Fibroblast of skin of back (primary cell): ENCODE results near the gene SHROOM2.
"Not testable (repeated sequence)": the region's sequence is repeated elsewhere in the genome, so short reads cannot be mapped to it uniquely, and the experiment has no call there.

Experiments used
- DNase-seq: peaks from one replicate; pipeline ENCODE4 v3.0.0-alpha.2; 2013

The SHROOM2 gene

DNA sequence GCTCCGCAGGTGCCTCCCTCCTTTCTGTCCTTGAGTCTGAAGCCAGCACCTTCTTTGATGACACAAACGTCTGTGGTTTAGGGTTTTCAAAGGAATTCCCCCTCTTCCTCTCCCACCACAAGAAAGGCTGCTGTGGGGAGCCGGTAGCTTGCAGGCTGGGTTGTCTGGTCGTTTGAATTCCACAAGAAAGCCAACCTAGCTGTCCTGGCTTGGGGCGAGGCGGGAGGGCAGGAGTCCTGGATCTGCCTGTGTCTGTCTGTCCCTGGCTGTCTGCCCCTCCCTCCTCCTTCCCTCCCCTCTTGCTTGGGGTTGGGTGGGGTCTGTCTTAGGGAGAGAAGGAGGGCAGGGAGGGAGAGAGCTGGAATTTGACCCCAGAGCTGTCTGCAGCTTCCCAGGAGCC is 56.3 kb downstream of the SHROOM2 start:
- DNase-seq = no peak

DNA sequence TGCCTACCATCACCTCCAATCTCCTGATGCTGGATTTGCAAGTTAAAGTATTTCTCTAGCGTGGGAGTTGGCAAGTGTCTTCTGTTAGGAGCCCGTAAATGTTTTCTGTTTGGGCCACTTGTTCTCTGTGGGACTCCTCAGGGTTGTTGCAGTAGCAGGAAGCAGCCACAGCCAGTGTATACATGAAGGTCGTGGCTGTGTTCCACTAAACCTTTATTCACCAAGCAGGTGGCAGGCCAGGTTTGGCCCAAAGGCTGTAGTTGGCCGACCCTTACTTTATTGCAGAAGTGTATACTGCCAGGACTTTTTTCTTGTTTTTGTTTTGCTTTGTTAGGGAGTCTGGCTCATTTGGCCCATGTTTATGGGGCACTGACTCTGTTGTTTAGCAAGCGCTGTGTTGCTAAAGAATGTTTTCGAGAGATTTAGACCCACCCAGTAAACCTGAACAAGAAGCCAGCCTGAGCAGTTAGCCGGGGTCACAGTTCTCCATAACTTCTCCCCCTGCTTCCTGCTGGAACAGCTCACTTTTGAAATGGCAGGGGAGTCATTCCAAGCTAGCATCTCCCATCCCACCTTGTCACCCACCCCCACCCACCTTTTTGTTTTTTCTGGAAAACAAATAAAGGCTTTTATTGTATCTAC is 58.8 kb downstream of the SHROOM2 start:
- no peak for DNase-seq

DNA sequence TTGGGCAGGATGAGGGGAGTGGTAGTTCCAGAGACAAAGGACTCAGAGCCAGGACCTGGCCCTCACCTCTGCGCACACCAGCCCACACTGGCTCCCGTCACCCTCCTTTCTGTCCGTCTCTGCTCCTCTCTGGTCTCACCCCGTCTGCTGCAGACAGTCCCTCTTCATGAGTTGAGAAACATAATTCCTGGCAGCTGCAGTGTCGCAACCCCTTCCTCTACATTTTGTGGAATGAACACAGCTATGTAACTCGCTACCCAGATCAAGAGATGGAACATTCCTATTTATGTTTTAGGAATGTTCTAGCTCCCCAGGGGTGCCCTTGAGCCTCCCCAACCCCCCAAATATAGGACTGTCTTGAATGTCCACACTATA is 59.3 kb downstream of the SHROOM2 start:
- peak; percentile 52 for DNase-seq

DNA sequence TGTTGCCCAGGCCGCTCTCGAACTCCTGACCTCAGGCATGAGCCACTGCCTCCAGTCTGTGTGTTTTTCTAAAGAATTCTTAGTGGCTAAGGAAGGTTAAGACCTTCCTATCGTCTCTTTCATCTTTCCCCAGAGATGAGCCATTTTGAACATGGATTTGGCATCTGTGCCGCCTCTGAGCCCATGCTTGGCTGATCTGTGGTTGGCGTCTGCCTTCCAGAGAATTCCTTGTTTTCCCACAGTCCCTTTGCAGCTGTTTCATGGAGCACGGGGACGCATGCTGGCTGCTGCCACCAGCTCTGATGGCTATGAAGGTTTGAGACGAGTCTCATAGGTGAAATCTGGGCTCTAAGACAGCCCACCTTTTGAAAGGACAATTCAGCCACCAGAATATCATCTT is 60.4 kb downstream of the SHROOM2 start:
- no peak for DNase-seq

DNA sequence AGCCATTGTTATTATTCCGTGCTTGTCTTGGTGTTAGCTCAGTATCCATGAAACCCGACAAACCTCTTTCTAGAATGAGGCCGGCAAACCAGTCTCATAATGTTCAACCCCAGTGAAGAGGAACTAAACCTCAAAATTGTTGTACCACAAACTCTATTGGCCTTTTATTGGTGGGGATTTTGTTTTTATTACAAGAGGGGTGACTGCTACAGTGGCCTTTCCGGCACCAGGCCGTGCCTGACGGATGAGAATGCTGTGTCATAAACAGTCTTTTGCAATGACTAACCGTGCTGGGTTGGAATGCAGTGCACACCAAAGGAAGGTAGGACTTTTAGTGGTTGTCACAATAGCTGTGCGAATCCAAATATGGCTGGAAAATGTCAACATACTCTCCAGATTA is 60.8 kb downstream of the SHROOM2 start:
- peak; percentile 73 for DNase-seq

DNA sequence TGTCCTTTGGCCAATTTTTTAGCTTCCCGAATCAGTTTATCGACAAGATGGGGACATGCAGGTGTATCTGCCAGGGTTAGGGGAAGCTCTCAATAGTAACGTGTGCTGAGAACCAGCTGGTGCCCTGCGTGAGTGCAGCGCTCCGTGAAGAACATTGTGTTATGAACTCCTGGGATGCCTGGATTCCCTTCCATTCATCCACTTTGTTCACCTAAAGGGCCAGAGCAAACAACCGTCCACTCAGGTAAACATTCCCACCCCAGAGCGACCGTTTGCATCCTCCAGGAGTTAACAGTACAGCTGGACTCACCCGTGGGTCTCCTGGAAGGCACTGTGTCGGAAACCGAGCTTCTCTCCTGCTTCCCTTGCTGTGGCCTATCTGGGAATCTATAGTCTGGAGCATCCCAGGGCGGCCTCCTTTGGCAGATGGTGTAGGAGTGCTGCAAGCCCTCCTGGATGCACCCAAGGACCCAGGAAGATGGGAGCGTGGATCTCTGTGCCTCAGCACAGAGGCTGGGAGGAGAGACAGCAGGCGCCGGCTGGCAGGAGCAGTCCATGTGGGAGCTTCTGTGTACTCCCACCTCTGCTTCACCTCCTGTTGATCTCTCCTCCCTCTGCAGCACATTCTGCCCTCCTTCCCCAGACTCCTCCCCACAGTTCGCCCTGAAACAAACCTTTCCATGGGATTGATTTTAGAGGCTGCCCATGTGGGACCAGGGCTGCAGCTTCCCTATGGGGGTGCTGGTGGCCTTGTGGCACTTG is 62.7 kb downstream of the SHROOM2 start:
- DNase-seq = no peak

DNA sequence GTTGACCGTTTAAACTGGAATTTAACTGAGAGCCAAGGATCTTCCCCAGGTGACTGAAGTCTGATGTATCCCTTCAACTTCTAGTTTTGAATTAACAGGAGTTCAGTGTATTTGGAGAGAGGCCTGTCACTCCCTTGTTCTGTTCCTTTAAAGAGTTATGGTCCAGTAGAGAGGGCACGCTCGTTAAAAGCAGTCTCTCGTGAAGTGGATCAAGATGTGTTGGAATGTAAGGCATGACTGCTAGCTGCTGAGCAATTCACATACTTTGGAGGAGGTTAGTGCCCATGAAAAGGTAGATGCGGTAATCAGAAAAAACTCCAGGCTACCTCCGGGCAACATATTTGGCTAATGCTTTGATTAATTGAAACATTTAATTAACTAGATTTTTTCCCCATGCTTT is 65.7 kb downstream of the SHROOM2 start:
- DNase-seq = no peak

DNA sequence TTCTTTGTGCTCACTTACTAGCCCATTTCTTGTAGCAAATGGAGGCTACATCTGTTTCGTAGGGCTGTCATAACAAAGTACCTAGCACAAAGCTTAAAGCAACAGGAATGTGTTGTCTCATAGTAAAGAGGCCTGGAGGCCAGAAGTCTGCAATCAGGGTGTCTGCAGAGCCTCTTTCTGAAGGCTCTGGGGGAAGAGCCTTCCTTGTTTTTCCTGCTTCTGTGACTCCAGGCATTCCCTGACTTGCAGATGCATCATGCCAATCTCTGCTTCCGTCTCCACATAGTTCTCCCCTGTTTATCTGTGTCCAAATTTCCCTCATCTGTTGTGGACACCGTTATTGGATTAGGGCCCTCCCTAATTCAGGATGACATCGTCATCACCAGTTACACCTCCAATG is 67.1 kb downstream of the SHROOM2 start:
- DNase-seq = no peak

DNA sequence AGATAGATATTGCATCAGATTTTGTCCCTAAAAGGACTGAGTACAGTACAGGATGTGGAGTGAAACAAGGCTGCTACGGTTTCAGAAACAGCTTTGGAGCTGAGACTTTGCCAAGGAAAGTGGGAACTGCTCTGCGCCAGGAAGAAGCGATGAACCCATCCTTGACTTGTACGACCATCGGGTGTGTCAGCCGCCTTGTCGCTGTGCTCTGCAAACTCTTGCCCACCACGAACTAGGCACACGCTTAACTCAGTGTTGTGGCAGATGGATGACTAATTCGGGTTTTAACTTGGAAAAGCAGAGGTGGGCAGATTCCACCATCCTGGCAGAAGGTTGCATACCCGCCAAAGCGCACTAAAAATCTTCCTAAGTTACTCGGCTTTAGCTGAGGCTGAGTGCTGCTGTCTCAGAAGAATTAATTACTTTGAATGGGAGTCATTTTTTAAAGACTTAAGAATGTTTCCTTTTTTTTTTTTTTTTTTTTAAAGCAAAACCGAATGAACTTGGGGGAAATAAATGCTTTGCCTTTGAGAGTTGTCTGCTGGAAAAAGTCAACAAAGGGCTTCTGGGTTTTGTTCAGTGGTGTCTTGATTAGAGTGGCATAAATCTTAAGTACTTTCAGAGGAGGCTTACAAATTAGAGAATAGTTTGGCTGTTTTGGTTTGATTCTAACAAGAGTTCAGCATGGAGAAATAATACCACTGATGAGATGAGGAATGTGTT is 69.5 kb downstream of the SHROOM2 start:
- no peak for DNase-seq

DNA sequence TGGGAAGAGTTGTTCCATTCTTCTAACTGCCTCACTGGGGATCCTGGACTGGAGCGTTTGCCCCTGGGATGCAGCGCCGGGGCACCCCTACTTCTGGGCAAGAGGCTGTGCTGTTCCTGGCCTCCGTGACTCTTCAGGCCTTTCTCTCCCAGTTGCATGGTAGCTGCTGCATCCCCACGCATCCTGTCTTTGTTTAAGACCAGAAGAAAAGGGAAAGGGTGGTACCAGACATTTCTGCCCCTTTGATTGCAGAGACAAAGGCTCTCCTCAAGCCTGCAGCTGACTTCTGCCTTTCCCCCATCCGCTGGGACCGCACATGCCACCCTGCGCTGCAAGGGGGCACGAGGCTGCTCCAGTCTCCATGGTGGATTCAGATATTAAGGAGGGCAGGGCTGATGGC is 70.4 kb downstream of the SHROOM2 start:
- DNase-seq = no peak

DNA sequence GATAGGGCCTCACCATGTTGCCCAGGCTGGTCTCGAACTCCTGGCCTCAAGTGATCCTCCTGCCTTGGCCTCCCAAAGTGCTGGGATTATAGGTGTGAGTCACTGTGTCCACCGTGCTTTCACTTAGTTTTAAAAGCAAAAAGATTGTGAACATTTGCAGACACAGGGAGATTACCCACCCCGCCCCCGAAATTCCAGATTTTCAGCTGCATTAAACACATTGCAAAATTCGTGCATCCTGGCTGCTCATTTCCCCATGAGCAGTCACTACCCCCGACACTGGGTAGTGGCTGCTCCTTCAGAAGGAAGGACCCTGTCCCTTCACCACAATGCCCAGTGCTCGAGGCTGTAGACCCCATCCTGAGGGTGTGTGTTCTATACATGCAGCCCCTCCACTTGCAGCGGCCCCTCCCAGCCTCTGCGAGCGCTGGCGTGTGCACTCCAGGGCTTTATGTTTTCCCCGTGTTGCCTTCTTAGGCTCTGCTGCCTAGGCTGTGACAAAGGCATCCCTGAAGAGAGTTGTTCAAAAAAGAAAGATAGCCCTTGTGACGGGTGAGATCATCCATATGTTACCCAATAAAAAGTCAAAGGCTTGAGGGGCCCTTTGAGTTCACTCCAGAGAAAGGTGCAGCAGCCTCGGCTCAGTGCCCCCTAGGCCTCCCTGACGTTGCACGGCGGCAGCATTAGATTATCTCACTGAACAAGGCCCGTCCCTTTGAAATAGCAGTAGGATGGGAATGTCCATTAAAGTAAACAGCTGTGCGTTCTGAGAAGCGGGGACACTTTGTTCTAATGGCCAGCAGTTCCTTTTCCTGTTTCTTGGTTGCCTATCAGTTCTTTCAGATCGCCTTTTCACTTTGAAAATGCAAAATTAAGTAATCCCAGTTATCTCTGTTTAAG is 71.6 kb downstream of the SHROOM2 start:
- DNase-seq = no peak

DNA sequence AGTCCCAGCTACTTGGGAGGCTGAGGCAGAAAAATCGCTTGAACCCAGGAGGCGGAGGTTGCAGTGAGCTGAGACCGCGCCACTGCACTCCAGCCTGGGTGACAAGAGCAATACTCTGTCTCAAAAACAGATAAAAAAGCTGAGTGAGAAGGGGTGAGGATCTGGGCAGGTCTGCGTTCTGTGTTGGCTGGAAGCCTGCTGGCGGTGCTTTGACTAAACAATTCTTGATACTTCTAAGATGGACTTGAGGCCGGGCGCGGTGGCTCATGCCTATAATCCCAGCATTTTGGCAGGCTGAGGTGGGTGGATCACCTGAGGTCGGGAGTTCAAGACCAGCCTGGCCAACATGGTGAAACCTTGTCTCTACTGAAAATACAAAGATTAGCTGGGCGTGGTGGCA is 72.5 kb downstream of the SHROOM2 start:
- DNase-seq = not testable (repeated sequence)

DNA sequence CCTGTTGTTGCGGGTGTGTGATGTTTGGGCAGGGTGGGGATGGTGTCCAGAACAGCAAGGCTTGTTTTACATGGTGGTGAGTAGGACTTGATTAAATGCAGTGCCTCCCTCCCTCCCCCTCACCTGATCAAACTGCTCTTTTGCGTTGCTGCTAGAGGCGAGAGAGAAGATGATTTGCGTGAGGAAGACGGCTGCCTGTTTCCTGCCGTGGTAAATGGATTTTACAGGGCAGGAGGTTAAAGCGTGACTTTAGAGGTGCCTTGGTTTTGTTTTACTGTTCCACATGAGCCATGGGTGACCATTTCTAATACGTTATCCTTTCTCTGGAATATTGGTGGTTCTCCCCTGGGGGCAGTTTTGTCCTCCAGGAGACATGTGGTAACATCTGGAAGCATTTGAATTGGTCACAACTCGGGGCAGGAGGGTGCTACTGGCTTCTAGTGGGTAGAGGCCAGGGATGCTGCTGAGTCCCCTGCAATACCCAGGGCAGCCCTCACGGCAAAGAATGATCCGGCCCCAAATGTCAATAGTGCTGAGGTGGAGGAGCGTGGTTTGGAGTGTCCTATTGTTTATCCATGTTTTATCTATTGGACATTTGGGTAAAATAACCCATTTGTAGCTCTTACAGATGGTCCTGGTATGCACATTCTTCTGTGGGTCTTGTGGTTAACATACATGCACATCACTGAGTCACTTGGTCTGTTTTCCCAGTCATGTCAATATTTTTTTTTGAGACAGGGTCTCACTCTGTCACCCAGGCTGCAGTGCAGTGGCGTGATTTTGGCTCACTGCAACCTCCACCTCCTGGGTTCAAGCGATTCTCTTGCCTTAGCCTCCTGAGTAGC is 73.7 kb downstream of the SHROOM2 start:
- DNase-seq = peak; percentile 78

DNA sequence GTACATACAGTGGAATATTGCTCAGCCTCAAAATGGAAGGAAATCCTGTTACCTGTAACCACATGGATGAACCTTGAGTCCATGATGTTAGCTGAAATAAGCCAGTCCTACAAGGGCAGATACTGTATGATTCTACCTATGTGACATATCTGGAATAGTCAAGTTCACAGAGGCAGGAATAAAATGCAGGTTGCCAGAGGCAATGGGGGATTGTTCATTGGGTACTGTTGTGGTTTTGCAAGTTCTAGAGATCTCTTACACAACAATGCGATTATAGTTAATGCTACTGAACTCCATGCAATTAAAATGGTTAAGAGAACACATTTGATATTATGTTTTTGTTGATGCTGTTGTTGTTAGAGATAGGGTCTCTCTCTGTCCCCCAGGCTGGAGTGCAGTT is 74.6 kb downstream of the SHROOM2 start:
- no peak for DNase-seq

DNA sequence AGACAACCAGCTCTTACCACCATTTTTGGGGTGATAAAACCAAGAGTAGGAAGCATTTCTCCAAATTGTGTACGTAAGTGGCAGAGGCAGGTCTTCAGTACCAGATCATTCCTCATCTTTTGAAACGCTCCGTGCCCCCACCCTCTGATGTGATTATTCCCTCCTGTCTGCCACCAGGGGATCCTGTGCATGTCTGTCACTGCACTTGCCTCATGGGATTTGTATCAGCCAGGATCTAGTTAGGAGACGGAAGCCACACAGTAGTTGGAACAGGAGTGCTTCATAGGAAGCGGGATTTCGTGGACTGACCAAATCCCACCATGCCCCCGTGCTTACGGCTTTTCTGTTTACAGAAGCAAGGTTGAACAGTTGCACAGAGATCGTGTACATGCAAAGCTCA is 75.5 kb downstream of the SHROOM2 start:
- DNase-seq = no peak

DNA sequence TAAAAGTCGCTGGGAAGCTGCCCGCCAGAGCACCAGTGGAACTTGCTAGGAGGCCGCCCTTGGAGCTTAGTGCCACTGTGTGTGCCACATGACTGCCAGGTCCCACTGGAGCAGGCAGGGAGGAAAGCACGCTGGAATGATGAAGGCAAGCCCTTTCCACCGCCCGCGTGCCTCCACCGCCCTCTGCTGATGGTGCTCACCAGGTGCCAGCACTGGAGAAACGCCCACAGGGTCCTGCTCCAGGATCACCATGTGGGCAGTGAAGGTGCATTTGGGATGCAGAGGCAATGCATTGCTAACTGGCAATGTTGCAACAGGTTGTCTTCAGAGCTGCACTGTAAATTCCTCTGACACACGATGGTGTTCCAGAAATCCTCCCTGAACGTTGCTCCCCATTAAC is 76.3 kb downstream of the SHROOM2 start:
- DNase-seq = no peak

DNA sequence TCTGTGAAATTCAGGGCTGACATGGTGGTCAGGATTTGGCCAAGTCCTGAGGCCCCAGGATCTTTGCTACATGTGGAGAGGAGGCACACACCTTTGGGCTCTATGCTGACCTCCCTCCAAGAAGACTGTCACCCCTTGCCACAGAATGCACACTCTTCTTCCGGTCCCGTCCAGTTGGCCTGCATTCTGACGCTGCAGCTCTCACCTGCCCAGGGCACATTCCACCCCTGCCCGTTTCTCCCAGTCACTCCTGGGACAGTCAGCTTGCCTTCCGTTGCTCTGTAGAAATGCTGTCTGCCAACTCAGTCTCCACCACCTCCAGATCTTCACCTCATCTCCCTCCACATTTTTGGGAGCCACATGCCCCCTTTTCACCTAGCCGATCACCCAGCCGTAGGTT is 76.7 kb downstream of the SHROOM2 start:
- DNase-seq = no peak

DNA sequence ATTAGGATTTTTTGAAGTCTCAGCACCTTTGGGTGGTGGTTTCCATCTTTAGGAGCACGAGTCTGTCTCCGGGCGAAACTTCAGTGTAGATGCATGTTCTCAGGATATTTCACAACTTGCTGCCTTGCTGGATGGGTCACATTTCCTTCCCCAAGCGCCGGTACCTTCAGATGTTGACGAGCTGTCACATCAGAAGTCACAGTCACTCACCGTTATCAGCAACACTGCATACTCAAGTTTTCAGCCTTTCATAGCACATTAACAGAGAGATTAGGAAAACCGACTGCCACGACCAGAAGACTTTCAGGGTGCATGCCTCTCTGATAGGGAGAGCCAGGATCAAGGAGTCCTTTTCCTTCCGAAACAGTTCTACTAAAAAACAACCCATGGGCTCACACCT is 77.8 kb downstream of the SHROOM2 start:
- DNase-seq = no peak

DNA sequence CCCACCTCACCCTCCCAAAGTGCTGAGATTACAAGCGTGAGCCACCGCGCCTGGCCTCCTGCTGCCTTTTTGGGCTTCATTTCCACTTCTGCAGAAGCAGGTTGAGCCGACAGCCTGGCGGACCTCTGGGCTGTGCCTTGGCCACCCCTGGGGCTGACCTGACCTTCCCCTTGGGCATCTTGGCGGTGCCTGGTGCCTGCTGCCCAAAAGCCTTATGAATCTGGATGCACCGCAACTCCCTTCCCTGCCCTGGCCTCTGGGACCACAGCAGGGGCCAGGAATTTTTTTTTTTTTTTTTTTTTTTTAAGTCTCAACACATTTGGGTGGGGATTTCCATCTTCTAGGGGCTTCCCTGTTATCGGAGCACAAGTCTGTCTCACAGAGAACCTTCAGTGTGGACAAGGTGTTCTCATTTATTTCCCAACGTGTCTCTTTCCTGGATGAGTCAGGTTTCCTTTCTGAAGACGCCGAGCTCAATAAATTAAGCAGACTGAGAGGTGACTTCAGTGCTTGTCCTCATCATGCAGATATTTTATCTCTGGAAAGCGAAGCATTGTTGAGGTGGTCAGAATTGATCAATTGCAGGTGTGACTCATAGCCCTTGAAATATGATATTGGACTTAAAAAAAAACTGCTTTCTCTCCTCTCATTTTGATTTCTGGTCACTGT is 79.7 kb downstream of the SHROOM2 start:
- no peak for DNase-seq

DNA sequence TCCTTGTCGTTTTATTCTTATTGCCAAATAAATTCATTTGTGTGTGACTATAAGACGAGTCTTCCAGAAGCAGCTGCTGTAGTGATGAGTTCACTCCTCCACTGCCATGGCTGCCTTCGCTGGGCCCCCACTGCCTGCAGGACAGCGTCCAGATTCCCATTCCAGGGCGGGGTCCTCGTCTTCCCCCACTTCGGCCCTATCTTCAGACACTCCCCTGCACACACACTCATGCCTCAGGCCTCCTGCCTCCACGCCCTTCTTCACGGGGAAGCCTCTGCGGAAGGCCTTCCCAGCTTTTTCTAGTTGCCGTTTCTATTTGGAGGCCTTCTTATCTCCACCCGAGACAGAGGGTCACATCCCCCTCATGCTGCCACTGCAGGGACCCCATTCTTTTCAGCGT is 80.4 kb downstream of the SHROOM2 start:
- DNase-seq = no peak

DNA sequence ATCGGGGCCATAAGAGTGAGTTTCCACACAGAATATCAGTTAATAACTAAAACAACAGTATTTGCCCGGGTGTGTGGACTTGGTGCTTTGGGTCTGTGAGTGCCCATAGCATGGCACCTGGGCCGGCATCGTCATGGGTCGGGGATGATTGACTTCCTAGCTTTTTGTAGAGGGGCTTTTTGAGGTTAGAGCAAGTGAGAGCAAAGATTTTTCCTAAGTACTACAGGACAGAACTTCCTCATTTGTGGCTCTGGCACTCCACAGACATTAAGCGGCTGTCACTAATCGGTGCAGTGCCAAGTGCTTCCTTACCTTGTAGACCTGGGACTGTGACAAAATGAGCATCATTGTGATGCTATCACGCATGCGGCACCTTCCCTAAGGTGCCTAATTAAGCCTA is 81.0 kb downstream of the SHROOM2 start:
- DNase-seq = no peak
